ENCODE data around the gene IQGAP2. TPM values are rescaled to one million over a fixed set of nuclear protein-coding genes. Genes with fewer than 3 reads are reported as not detected.

IQGAP2 gene
- total RNA-seq, 4 donors from 2014 or later = 3.5 to 18.5 (median 13.7) TPM

GRCh38 chr5:76744632-76745031, 341.5 kb downstream of the IQGAP2 start:
- WGBS, 2 donors = 76 to 77% methylated on average over 2 of the region's 2 CpGs
- H3K4me3 ChIP-seq (ENCODE audit: low read depth, poor library complexity, severe bottlenecking) = no peak overlapping the region
- no peak for DNase-seq (ENCODE audit: low spot score in 2 of 2)
- TF ChIP-seq CTCF (IDR thresholded peaks at IDR 0.05) (no peak), POLR2A (IDR thresholded peaks at IDR 0.05) (no peak)
- intact Hi-C loops (cut with DNase I; ENCODE audit: low total_unique reads) = no loop called here

- TF ChIP-seq POLR2A (IDR thresholded peaks at IDR 0.05) (no peak), CTCF (IDR thresholded peaks at IDR 0.05) (no peak)
- intact Hi-C loops (cut with DNase I; ENCODE audit: low total_unique reads) = no loop called here
Measured at GRCh38 chr5:76745670-76746069, 342.6 kb downstream of the IQGAP2 start.

GRCh38 chr5:76746677-76747076, 343.6 kb downstream of the IQGAP2 start:
- intact Hi-C loops (cut with DNase I; ENCODE audit: low total_unique reads) = no loop called here
- 86 to 93% methylated on average over 2 of the region's 2 CpGs for WGBS, 2 donors
- no peak for DNase-seq (ENCODE audit: low spot score in 2 of 2)
- TF ChIP-seq POLR2A (IDR thresholded peaks at IDR 0.05) (no peak), CTCF (IDR thresholded peaks at IDR 0.05) (no peak)
- H3K4me3 ChIP-seq (ENCODE audit: low read depth, poor library complexity, severe bottlenecking) = no peak overlapping the region

More at GRCh38 chr5:76745670-76746069, 342.6 kb downstream of the IQGAP2 start:
- 83 to 91% methylated on average over 3 of the region's 3 CpGs for WGBS, 2 donors
- no peak for DNase-seq (ENCODE audit: low spot score in 2 of 2)
- H3K4me3 ChIP-seq (ENCODE audit: low read depth, poor library complexity, severe bottlenecking) = no peak overlapping the region

- intact Hi-C loops (cut with DNase I; ENCODE audit: low total_unique reads) = no loop called here
- 88 to 89% methylated on average over 13 of the region's 13 CpGs for WGBS, 2 donors
- TF ChIP-seq POLR2A (IDR thresholded peaks at IDR 0.05) (no peak), CTCF (IDR thresholded peaks at IDR 0.05) (no peak)
- DNase-seq (ENCODE audit: low spot score in 2 of 2) = no peak
- H3K4me3 ChIP-seq (ENCODE audit: low read depth, poor library complexity, severe bottlenecking) = no peak overlapping the region
Measured at GRCh38 chr5:76747706-76748105, 344.6 kb downstream of the IQGAP2 start.

- DNase-seq (ENCODE audit: low spot score in 2 of 2) = no peak
- no peak overlapping the region for H3K4me3 ChIP-seq (ENCODE audit: low read depth, poor library complexity, severe bottlenecking)
- intact Hi-C loops (cut with DNase I; ENCODE audit: low total_unique reads) = no loop called here
- WGBS, 2 donors = 84 to 91% methylated on average over 5 of the region's 5 CpGs
- TF ChIP-seq POLR2A (IDR thresholded peaks at IDR 0.05) (no peak), CTCF (IDR thresholded peaks at IDR 0.05) (no peak)
Measured at GRCh38 chr5:76751291-76751690, 348.2 kb downstream of the IQGAP2 start.

- TF ChIP-seq POLR2A (IDR thresholded peaks at IDR 0.05) = no peak
- no peak for TF ChIP-seq CTCF (IDR thresholded peaks at IDR 0.05)
- intact Hi-C loops (cut with DNase I; ENCODE audit: low total_unique reads) = no loop called here
- no peak for DNase-seq (ENCODE audit: low spot score in 2 of 2)
- WGBS, 2 donors = 57 to 62% methylated on average over 3 of the region's 3 CpGs
- H3K4me3 ChIP-seq (ENCODE audit: low read depth, poor library complexity, severe bottlenecking) = no peak overlapping the region
Measured at GRCh38 chr5:76754668-76755078, 351.6 kb downstream of the IQGAP2 start.
